ENCODE measurements around the gene EIF2AK3. TPM values are rescaled to one million over a fixed set of nuclear protein-coding genes. Genes with fewer than 3 reads are reported as not detected.

The EIF2AK3 gene
- total RNA-seq, 1 donor: 8.3 TPM

DNA sequence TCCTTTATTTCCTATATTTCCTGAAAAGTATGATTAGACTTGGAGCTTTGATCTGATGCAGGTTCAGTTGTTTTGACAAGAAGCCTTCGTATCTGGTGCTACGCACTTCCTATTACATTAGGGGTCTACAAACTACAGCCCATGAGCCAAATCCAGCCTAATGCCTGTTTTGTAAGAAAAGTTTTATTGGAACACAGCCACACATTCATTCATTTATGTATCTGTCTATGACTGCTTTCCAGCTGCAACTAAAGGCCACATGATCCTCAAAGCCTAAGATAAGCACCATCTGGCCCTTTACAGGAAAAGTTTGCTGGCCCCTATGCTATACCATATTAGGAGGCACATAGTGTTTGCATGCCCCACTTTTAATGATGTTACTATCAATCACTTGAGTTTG is 26.0 kb downstream of the EIF2AK3 start:
- peak in 1 of 3 donors; percentile 4 for DNase-seq (ENCODE audit: low read depth in 2 of 3, low spot score in 2 of 3)

DNA sequence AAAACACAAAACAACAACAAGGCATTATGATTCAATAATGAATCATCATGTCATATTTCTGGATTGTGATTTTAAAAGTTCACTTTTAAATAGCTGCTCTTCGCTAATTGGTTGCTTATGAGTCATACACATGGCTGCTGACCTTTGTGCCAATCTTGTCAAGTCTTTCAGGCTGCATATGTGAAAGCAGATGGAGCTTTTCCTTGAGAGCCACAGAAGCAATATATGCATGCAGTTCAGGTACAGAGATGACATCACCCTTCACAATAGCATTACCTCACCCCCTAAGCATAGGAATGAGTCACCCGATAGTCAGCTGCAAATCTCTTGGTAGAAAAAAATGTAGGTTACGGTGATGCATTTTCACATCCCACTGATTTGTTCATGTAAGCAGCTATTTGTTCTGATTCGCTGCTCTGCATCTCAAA is 27.2 kb downstream of the EIF2AK3 start:
- DNase-seq (ENCODE audit: low read depth in 2 of 3, low spot score in 2 of 3): peak in 2 of 3 donors; percentile 61 to 73

DNA sequence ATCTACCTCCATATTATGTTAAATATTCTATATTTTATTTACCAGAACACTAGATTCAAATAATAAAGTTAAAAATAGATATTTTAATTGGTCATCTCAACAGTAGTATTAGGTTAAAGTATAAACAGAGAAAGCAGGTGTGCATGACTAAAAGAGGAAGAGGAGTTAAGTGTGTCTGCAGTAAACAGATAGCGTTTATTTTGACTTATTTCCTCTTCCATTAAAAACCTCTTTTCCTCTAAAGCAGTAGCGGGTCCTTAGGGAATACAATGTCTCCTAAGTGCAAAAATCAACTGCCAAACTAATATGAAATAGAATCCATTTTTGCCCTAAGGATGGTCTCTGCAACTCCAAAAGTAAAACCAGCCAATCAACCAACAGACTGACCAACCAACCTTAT is 27.7 kb downstream of the EIF2AK3 start:
- DNase-seq (ENCODE audit: low read depth in 2 of 3, low spot score in 2 of 3): peak in 1 of 3 donors; percentile 29

DNA sequence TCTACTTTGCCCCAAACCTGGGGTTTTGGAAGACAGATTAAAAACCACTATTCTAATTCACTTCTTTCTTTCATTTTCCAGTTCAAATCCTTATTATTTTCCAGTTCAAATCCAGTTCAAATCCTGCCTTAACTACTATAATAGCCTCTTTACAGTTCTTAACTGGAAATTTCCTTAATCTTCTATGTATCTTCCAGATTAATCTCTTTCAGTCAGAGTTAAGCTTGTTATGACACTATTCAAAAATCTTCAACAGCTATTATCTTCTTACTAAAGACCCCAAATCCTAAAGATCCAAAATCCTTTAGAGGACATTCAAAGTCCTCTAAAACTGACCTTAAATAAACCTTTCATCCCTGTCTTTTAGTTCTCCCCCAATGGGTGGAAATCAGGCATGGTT is 30.1 kb downstream of the EIF2AK3 start:
- no peak for DNase-seq (ENCODE audit: low read depth in 2 of 3, low spot score in 2 of 3)

DNA sequence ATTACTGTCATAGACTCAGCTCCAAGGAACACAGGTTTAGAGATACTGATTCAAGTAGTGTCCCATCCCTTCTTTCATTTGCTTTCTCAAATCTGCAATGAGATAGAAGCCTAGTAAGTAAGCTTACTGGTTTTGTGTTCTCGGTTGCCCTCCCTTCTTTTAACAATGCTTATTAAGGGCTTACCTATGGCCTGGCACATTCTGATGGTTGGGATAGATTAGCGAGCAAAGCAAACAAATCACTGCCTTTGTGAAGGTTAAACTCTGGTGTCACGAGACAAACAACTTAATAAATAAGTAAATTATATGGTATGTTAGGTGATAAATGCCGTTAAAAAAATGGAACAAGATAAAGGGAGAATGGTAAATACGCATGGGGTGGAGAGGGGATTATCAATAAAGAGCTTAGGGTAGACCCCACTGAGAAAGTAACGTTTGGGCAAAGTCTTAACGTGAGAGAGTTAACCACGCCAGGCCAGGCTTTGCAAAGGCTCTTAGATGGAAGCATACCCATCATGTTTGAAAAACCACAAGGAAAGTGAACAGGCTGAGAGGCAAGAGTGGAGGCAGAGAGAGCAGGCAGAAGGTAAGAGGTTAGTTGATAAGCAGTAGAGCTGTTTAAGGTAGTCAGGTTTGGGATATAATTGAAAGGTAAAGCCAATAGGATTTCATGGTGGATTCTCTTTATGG is 31.0 kb downstream of the EIF2AK3 start:
- DNase-seq (ENCODE audit: low read depth in 2 of 3, low spot score in 2 of 3): no peak

DNA sequence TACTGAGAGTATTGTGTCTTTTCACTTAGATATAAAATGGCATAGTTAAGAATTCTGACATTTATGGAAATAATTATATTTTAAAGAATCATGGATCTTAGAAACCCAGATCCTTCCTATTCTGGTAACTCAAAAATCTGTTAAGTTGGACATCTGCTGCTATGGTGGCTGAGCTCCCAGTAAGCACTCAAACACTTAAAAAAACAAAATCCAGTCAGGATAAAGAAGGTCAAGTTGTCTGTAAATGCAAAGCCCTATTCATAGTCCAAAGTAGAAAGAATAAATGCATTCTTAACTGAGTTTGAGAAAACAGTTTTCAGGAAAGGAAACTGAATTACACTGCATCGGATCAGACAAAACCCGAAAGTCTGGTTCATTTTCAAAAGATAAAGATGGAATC is 35.6 kb downstream of the EIF2AK3 start:
- no peak for DNase-seq (ENCODE audit: low read depth in 2 of 3, low spot score in 2 of 3)

DNA sequence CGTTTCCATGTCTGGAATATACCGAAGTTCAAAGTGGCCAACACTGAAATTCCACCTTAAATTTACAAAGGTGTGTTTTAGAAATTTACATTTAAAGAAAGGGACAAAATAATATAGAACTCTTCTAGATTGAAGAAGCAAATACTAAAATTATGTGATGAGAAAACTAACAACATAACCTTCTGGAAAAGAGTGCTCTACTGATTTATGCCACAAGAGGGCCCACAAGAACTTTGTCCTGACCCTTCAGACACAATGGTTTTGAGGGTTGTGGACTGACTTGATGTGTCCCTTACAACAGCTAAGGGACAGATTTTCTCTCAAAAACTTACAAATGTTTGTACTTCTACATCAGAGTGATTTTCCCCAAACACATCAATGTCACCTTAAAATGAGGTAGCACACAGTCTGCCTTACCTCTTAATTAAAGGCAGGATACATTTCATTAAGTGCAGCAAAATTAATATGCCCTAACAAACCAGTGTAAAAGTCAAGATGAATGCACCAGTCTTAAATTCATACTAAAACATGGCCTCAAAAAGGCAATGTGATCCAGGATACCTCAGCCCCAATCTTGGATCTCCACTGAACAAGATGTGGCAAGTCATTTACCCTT is 36.2 kb downstream of the EIF2AK3 start:
- DNase-seq (ENCODE audit: low read depth in 2 of 3, low spot score in 2 of 3): peak; percentile 6 to 79 (median 52)

DNA sequence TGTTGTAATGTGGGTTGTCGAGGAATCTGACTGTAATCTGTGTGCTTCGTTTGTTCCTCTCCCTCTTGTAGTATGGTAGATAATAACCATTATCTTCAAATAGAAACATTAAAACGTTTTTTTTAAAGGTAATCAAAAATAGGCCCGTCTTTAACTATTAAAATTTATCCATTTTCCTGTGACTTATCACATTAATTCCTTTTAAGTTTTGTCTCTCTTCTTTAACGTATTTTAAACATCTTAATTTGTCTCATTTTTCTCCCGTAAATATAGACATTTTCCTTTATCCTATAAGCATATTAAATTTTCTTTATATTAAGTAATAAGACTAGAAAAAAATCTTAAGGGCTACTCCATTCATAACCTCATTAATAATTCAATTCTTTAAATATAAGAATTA is 41.3 kb downstream of the EIF2AK3 start:
- DNase-seq (ENCODE audit: low read depth in 2 of 3, low spot score in 2 of 3): no peak

DNA sequence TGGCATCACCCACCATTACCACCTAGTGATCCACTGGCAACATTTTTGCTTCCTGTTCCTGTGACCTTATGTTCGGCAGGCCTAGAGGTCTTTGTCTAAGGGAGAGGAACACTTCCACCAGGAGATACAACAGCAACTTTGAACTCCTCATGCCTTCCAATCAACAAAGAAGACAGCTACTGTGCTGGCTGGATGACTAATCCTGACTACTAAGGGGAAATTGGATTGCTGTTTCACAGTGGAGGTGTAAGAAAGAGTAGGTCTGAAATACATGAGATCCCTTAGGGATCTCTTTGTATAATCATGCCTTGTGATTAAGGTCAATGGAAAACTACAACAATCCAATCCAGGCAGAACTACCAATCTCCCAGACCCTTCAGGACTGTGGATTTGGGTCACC is 45.2 kb downstream of the EIF2AK3 start:
- DNase-seq (ENCODE audit: low read depth in 2 of 3, low spot score in 2 of 3): no peak

DNA sequence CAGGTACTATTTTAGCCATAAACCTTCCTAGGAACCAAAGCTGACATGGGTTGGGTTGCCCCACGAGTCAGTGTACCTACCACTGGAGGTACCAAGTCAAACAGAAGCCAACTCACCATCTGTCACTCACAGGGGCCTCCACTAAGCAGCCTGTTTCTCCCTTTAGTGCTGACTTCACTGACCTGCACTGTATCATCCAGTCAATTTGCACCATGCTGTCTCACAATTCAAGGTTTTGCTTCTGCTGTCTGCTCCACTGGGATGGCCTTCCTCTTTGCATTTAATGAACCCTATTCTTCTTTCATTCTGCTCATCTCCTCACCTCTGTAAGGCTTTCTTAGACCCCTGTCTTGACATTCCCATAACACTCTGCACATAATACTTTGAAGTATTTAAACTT is 47.2 kb downstream of the EIF2AK3 start:
- DNase-seq (ENCODE audit: low read depth in 2 of 3, low spot score in 2 of 3): no peak

DNA sequence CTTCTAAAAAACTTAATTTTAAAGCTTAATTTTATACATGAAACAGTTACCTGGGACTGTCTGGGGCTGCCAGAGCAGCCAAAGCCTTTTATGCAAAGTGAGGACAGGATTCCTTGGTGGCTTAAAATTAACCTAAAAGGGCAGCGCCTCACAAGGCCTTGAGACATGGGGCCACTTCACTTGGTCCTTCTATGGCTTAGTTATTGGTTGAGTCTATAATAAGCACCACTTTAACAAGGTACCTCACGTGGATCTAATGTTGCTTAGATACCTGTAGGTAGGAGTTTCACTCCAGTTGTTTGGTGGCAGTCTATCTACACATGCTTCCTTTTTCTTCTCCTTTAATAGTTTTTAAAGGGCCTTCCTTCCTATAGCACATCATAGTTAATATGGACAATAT is 51.6 kb downstream of the EIF2AK3 start:
- no peak for DNase-seq (ENCODE audit: low read depth in 2 of 3, low spot score in 2 of 3)

DNA sequence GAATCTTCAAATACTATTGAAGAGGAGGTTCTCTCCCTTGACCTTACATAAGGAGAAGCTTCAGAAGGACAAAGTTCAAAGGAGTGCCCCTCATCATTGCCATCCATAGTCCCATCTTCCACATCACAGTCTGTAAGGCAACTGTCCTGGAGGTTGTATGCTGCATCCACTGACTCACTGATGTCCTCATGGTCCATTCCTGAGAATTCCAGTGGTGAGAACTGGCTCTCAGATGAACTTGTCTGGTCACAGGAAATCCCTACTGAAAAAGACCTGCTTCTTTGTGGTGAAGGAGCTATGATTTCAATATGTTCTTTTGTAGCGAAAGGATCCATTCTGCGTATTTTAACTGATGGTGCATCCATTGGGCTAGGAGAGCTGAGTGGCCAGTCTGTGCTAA is 52.2 kb downstream of the EIF2AK3 start:
- DNase-seq (ENCODE audit: low read depth in 2 of 3, low spot score in 2 of 3): no peak

DNA sequence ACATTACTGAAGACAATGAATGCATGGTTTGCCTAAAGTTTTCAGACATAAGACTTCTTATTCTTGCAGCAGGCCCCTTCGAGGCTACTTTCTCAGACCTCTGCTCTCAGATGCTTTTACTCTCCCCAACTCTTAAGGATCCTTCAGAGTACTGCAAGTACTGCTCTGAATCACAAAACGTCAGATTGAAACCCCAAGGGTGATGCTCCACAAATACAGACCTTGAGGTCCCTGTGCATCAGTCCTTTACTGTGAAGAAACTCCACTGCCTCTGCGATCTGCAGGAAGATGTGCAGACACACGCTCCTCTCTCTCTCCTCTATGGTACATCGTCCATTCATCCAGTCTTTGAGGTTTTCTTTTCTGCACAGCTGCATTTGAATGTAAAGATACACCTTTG is 52.8 kb downstream of the EIF2AK3 start:
- DNase-seq (ENCODE audit: low read depth in 2 of 3, low spot score in 2 of 3): no peak

DNA sequence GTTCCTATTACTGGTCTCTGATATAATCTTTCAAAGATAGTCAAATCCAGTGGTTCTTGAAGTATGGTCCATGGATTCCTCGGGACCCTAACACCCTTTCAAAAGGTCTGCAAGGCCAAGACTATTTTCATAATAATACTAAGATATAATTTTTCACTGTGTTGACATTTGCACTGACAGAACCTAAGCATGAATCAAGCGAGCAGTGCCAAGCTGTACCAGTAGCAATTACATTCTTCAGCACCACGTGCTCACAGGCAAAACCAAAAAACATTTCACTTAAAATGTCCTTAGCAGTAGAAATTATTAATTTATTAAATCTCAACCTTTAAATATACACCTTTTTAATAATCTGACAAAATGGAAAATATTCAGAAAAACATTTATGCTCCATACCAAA is 59.1 kb downstream of the EIF2AK3 start:
- DNase-seq (ENCODE audit: low read depth in 2 of 3, low spot score in 2 of 3): no peak

DNA sequence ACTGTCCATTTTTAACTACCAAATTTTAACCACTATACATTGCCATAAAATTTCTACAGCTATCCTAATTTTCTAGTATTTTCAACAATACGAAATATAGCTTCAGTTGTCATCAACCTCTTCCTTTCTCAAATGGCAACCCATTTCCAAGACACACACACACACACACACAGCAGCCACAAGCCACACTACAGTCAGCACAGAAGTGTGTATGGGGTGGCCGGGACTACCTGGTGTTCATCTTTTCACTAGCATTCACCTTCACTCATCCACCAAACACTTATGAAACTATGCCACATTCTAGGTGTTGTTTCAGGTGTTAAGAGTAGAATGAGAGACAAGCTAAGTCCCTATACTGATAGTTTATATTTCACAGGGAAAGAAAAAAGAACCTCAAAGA is 62.9 kb downstream of the EIF2AK3 start:
- no peak for DNase-seq (ENCODE audit: low read depth in 2 of 3, low spot score in 2 of 3)

DNA sequence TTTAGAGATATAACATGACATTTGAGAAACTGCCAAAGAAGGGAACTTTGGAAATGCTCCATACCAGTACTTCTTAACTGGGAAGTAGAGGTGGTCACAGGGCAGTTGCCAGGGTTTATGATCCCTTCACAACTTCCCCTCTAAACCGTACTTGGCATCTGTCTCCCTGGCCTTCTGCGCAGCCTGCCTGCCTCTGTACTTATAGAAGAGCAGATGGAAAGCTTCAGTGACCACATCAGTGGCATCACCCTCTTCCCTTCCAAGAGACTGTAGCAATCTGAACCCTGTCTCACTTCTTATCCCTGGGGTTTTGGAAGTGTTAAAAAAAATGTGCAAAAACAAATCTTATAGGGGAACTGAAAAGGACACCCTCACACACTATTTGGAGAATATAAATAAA is 64.1 kb downstream of the EIF2AK3 start:
- no peak for DNase-seq (ENCODE audit: low read depth in 2 of 3, low spot score in 2 of 3)

DNA sequence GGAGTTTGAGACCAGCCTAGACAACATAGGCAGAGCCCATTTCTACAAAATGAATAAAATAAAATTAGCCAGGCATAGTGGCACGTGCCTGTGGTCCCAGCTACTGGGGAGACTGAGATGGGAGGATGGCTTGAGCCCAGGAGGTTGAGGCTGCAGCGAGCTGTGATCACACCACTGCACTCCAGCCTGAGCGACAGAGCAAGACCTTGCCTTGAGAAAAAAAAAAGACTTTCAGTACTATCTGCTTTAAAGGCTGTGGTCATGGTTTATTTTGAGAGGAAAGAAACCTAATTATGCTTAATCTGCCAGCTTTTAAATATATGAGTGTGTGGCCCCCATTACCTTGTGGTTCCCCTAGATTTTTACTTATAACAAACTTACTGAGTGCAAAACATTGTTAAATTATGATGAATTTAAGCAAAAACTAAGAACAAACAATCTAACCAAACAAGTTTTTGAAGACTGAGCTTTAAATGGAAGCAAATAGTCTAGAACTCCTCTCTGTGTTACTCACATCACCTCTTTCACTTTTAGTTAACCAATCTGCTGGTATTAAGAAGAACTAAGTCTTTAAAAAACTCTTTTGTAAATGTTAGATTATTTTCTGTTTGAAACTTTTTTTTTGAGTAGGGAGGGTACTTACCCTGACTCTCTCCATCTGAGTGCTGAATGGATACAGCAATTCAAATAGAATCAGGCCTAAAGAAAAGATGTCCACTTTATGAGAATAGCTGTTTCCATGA is 65.4 kb downstream of the EIF2AK3 start:
- no peak for DNase-seq (ENCODE audit: low read depth in 2 of 3, low spot score in 2 of 3)

DNA sequence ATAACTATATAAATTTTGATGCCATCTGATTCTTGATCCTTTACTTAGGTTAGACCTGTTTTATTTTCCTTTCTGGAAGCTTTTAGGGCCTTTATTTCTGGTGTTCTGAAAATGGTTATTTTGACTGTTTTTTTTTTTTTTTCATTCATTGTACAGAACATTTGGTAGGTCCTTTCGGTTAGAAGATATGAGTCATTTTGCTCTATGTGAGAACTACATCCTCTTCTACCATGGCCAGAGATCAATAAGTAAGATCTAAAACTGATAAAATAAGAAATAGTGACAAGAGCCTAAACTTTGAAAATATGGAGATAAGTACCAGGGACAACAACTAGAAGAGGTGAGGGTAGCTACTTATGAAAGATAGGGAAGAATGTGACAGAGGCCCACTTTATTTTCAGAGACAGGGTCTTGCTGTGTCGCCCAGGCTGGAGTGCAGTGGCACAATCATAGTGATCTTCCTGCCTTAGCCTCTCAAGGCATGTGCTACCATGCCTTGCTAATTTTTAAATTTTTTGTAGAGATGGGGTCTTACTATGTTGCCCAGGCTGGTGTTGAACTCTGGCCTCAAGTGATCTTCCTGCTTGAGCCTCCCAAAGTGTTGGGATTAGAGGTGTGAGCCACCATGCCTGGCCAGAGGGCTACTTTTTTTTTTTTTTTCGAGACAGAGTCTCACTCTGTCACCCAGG is 66.5 kb downstream of the EIF2AK3 start:
- no peak for DNase-seq (ENCODE audit: low read depth in 2 of 3, low spot score in 2 of 3)

DNA sequence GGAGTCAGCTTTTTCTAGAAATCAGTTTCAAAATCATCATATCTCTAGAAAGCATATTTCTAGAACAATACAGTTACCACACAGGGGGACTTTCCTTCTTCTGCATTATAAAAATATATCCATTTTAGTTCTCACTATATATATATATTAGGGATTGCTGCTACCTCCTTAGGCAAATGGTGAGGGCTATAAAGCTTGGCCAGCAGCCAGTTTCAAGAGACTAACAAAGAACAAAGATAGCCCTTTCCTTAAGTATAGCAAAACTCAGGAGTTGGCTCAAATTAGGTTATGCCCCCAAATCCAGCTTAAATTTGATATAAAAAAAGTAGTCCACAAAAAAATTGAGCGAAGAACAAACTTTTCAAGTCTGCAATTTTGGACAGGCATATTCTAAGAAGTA is 70.0 kb downstream of the EIF2AK3 start:
- no peak for DNase-seq (ENCODE audit: low read depth in 2 of 3, low spot score in 2 of 3)

DNA sequence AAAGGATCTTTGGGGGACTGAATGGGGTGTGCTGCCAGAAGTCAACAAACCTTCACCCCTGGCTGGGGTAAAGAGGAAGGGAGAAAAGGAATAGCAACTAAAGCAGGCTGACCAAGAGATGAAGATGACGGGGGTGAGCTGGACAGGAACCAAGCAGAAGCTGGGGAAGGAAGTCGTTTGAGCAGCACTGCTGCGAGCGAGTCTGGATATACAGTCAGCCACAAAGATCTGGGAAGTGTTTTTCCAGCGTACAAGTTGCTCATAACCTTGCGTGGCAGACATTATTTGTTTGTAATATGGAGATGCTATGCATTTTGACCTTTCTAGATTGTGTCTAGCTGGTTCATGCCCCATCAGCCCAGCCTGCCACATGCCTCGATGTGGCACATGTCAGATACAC is 71.2 kb downstream of the EIF2AK3 start:
- DNase-seq (ENCODE audit: low read depth in 2 of 3, low spot score in 2 of 3): no peak

DNA sequence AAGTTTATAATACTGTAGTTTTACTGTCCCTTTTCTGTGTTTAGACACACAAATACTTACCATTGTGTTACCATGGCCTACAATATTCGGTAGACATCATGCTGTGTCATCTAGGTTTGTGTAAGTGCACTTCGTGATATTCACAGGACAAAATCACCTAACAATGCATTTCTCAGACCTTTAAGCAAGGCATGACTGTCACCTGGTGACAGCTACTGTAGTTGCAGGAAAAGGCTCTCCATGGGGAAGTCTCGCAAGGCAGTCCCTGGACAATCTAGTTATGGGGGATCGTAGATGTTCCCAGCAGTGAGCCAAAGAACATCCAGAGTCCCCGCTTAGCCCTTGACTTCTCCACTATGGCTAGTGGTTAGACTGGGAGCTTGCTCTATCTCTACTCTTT is 73.1 kb downstream of the EIF2AK3 start:
- no peak for DNase-seq (ENCODE audit: low read depth in 2 of 3, low spot score in 2 of 3)

Measured in hematopoietic multipotent progenitor cell (in vitro differentiated cells).